ENCODE measurements around the gene PNPLA6.

The PNPLA6 gene

GRCh38 chr19:7515645-7516151, 19.8 kb upstream of the PNPLA6 start, which contains the start of gene ZNF358:
Gene ZNF358, plus strand, starts transcription at chr19:7516103. Its CDS starts 3,140 bp downstream, at chr19:7519243.
- DNase-seq: peak; percentile 59

GRCh38 chr19:7516333-7516732, 19.2 kb upstream of the PNPLA6 start:
- no peak for DNase-seq

- DNase-seq: no peak
Observed at GRCh38 chr19:7516878-7517277, 18.6 kb upstream of the PNPLA6 start.

GRCh38 chr19:7519361-7520130, 16.0 kb upstream of the PNPLA6 start:
- no peak for DNase-seq

- DNase-seq: no peak
Observed at GRCh38 chr19:7520131-7521051, 15.1 kb upstream of the PNPLA6 start.

GRCh38 chr19:7521551-7522071, 13.9 kb upstream of the PNPLA6 start:
- no peak for DNase-seq

- DNase-seq: peak; percentile 93
Observed at GRCh38 chr19:7522072-7522922, 13.2 kb upstream of the PNPLA6 start, which contains the start of gene MCOLN1. Gene MCOLN1, plus strand, starts transcription at chr19:7522624. Its CDS starts 127 bp downstream, at chr19:7522751.

GRCh38 chr19:7522923-7523667, 12.4 kb upstream of the PNPLA6 start:
- DNase-seq: no peak

- no peak for DNase-seq
Observed at GRCh38 chr19:7524523-7524922, 11.0 kb upstream of the PNPLA6 start.

GRCh38 chr19:7524992-7525739, 10.4 kb upstream of the PNPLA6 start:
- DNase-seq: no peak

- no peak for DNase-seq
Observed at GRCh38 chr19:7526059-7526929, 9.2 kb upstream of the PNPLA6 start.

- DNase-seq: no peak
Observed at GRCh38 chr19:7527516-7528191, 7.9 kb upstream of the PNPLA6 start.

GRCh38 chr19:7528192-7528519, 7.4 kb upstream of the PNPLA6 start:
- no peak for DNase-seq

- no peak for DNase-seq
Observed at GRCh38 chr19:7528522-7529245, 6.8 kb upstream of the PNPLA6 start.

GRCh38 chr19:7529246-7529600, 6.3 kb upstream of the PNPLA6 start:
- no peak for DNase-seq

- DNase-seq: no peak
Observed at GRCh38 chr19:7529610-7530490, 5.7 kb upstream of the PNPLA6 start.

GRCh38 chr19:7533281-7533885, 2.1 kb upstream of the PNPLA6 start:
- peak; percentile 63 for DNase-seq
